DND-41 (cell line): ENCODE data around the gene LEMD1.

Experiments
- EZH2 ChIP-seq: IDR thresholded peaks from 3 replicates; pipeline ENCODE4 v1.6.1; 2012; ENCODE audit warnings: borderline replicate concordance, low read depth, mild to moderate bottlenecking, moderate library complexity, low read length, inconsistent platforms; ENCODE audit not compliant: severe bottlenecking
- TF ChIP-seq, protein P1 (sequence below): IDR thresholded peaks from 2 replicates; pipeline ENCODE4 v1.5.1; 2012; ENCODE audit warnings: borderline replicate concordance, low read length, moderate library complexity, mild to moderate bottlenecking; ENCODE audit not compliant: poor library complexity, severe bottlenecking; ENCODE audit errors: extremely low read depth

DNA sequence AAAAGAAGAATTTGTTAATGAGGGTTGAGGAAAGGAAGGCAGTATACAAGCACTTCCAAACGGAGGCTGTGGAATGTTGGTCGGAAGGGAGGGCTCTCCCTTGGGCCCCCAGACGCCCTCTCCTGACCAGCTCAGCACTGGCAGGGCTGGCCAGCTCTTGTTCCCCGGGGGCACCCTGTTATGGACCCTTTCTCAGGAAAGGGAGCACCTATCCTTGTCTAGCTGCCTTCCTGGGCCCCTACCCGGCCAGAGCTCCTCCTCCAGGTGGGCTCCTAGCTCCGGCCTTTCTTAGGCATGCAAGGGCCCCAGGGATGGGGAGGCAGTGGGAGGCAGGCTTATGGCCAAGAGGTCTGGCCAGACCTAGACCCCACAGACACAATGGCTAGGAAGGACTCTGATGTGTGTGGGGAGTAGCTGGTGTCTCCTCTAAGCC is 33.1 kb upstream of the LEMD1 start:
- TF ChIP-seq, protein P1, sequence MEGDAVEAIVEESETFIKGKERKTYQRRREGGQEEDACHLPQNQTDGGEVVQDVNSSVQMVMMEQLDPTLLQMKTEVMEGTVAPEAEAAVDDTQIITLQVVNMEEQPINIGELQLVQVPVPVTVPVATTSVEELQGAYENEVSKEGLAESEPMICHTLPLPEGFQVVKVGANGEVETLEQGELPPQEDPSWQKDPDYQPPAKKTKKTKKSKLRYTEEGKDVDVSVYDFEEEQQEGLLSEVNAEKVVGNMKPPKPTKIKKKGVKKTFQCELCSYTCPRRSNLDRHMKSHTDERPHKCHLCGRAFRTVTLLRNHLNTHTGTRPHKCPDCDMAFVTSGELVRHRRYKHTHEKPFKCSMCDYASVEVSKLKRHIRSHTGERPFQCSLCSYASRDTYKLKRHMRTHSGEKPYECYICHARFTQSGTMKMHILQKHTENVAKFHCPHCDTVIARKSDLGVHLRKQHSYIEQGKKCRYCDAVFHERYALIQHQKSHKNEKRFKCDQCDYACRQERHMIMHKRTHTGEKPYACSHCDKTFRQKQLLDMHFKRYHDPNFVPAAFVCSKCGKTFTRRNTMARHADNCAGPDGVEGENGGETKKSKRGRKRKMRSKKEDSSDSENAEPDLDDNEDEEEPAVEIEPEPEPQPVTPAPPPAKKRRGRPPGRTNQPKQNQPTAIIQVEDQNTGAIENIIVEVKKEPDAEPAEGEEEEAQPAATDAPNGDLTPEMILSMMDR: no peak
- TF ChIP-seq EZH2: no peak
